Measurements from ENCODE around the gene KCNIP2. TPM values are rescaled to one million over a fixed set of nuclear protein-coding genes. Genes with fewer than 3 reads are reported as not detected.
A peak's percentile ranks its signal among the peaks of the same experiment; 100 is the strongest.

Gene KCNIP2
- polyA plus RNA-seq, result 14.5 TPM

GRCh38 chr10:101843032-101844021 is at the start of gene KCNIP2:
TSS of gene KCNIP2 (minus strand) at chr10:101843800. CDS start at chr10:101843568, 232 bp downstream.
- H3K4me1 Mint-ChIP-seq, result peaks cover 24 to 41% (median 37%) of the 10 kb centered on the region in 3 donors
- peaks cover 3% of the 10 kb centered on the region for H3K27me3 Mint-ChIP-seq
- H3K27ac Mint-ChIP-seq, result peak within 1 kb of the TSS; percentile 85 to 88 (median 86)
- no peaks in the 10 kb centered on the region for H3K9me3 Mint-ChIP-seq
- H3K4me3 Mint-ChIP-seq, result peak within 1 kb of the TSS; percentile 68 to 97 (median 92)
- H3K36me3 Mint-ChIP-seq, result peaks cover 2% of the 10 kb centered on the region

DNA sequence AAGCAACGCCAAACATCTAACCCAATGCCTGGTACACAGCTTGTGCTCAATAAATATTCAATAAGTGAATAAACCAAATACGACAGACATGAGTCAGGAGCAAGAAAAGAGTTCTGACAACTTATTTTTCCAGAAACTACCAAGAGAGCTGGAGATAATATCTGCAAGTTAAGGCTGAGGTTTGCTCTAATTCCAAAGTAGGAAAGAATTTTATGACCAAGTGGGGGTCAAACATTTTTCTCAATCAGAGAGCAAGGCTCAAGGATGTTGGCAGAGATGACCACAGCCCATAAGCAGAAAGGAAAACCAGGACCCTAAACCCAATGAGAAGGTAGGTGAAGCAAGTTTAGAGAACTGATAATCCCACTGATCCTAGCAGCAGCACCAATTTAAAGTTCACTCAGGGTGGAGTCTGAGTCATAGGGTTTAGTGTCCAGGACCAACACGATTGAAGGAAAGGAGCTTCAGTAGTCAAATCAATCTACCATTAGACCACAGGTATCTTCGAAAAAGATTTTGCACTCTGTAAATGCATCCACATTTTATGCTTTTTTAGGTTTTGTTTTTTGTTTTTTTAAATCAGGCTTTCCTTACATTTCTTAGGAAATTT is 49.3 kb upstream of the KCNIP2 start:
- peak overlapping the region in 1 of 3 donors; percentile 24 for H3K27ac Mint-ChIP-seq
- H3K9me3 Mint-ChIP-seq, result no peaks in the 10 kb centered on the region
- peaks cover 8% of the 10 kb centered on the region for H3K36me3 Mint-ChIP-seq
- H3K4me3 Mint-ChIP-seq, result no peak overlapping the region
- peaks cover 34 to 52% (median 42%) of the 10 kb centered on the region in 3 donors for H3K4me1 Mint-ChIP-seq
- H3K27me3 Mint-ChIP-seq, result no peaks in the 10 kb centered on the region

DNA sequence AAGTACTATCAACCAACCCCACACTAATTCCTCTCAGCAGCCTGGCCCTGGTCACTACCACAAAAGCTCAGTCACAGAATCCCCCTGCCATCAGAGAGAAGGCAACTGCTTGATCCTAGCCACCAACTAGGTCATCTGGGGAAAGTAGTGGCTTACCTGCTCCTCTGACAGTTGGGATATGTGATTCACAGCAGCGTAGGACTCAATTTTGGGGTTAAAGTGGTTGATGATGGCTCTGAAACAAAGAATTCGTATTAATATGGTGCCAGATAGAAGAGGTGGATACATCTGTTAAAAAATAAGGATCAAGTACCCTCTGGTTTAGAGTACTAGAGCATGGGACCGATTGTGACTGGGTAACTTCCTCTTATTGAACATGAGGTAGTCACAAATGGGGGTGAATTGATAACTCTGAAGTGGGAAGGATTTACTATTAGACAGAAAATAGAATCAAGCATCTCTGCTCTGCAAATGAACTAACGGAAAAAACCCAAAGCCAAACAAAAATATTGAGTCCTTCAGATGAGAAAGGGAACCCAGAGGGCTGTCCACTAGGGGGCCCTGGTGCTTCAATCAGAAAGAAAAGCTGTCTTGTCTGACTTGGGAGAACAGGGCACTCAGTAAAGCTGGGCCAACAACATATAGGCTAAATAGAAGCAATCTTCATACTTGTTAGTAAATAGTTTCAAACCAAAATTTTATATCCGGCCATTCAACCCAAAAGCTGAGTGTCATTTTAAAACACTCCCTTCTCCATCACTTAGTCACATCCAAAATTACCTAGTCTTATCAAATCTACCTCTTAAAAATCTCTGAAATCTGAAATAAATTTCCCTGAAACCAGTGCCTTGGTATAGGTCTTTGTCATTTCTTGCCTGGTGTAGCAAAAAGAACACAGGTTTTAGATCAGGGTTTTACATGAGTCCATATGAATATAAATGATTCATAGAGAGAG is 45.9 kb upstream of the KCNIP2 start:
- Mint-ChIP-seq H3K27ac (peak overlapping the region in 2 of 3 donors; percentile 30 to 84), H3K4me3 (peak overlapping the region; percentile 18 to 76 (median 52)), H3K27me3 (no peaks in the 10 kb centered on the region), H3K36me3 (peaks cover 3% of the 10 kb centered on the region), H3K4me1 (peaks cover 21 to 42% (median 31%) of the 10 kb centered on the region in 3 donors), H3K9me3 (no peaks in the 10 kb centered on the region)

- H3K4me3 Mint-ChIP-seq, result peak overlapping the region in 3 of 4 donors; percentile 35 to 53 (median 45)
- no peaks in the 10 kb centered on the region for H3K27me3 Mint-ChIP-seq
- H3K36me3 Mint-ChIP-seq, result peaks cover 3% of the 10 kb centered on the region
- peaks cover 18 to 41% (median 27%) of the 10 kb centered on the region in 3 donors for H3K4me1 Mint-ChIP-seq
- H3K27ac Mint-ChIP-seq, result peak overlapping the region in 1 of 3 donors; percentile 84
- H3K9me3 Mint-ChIP-seq, result no peaks in the 10 kb centered on the region
These were observed 44.8 kb upstream of the KCNIP2 start for GRCh38 chr10:101888251-101888949.

DNA sequence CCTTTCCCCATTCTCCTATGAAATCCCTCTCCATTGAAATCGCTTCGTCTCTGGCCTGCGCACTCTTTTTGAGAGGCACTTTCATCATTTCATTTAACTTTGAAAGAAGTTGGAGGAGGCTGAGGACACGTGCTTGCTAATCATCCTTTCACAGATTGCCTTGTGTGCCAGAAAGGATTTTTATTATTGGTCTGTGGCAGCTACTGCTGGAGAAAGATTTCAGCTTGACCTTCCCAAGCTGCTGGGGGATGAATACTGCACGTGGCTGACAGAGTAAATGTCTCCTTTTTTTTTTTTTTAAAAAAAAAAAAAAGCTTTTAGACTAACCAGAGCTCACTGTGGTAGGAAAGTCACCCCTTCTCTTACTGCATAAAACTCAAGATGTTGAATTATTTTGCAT is 44.2 kb upstream of the KCNIP2 start:
- Mint-ChIP-seq H3K27me3 (no peaks in the 10 kb centered on the region), H3K36me3 (peaks cover 3% of the 10 kb centered on the region), H3K9me3 (no peaks in the 10 kb centered on the region), H3K4me3 (peak overlapping the region in 1 of 4 donors; percentile 61), H3K27ac (no peak overlapping the region), H3K4me1 (peaks cover 17 to 39% (median 27%) of the 10 kb centered on the region in 3 donors)

DNA sequence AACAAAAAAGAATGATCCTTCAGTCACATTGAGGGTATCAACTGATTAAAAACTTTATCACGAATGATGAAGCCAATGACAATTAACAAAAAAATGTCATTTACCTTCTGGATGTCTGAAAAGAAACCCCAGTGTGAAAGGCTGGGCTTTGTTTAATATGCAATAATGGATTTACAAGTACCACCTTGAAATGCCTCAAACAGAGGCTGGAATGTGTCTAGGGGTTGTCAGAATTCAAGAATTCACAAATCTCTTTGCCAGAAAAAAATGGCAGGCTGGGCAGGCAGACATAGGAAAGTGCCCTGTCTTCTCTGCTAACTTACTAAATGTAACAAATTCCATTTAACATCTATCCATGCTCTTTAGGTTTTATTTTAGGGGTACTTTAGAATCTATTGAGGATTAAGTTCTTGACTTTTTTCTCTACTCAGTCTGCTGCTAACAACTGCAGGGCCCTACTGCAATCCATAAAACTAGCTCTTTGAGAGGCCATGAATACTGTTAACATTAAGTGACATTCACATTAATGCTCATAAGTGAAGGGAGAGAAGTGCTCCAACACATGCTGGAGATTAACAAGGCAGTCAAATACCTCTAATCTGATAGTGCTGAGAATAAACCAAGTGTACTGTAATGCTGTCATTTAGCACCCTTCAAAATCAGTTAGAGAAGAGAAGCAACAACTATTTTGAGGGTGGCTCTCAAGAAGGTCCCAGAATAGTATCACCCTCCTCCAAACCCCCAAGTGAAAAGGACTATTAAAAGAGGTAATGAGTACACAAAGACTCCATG is 43.1 kb upstream of the KCNIP2 start:
- H3K9me3 Mint-ChIP-seq, result no peaks in the 10 kb centered on the region
- H3K4me3 Mint-ChIP-seq, result peak overlapping the region in 2 of 4 donors; percentile 1 to 21
- peaks cover 3% of the 10 kb centered on the region for H3K36me3 Mint-ChIP-seq
- H3K27me3 Mint-ChIP-seq, result no peaks in the 10 kb centered on the region
- H3K4me1 Mint-ChIP-seq, result peaks cover 19 to 41% (median 29%) of the 10 kb centered on the region in 3 donors
- peak overlapping the region in 1 of 3 donors; percentile 13 for H3K27ac Mint-ChIP-seq

- H3K9me3 Mint-ChIP-seq, result no peaks in the 10 kb centered on the region
- peaks cover 14 to 16% (median 14%) of the 10 kb centered on the region in 3 donors for H3K4me1 Mint-ChIP-seq
- no peak overlapping the region for H3K27ac Mint-ChIP-seq
- no peak overlapping the region for H3K4me3 Mint-ChIP-seq
- H3K27me3 Mint-ChIP-seq, result no peaks in the 10 kb centered on the region
- peaks cover 3% of the 10 kb centered on the region for H3K36me3 Mint-ChIP-seq
These were observed 37.6 kb upstream of the KCNIP2 start for GRCh38 chr10:101881036-101881774.

DNA sequence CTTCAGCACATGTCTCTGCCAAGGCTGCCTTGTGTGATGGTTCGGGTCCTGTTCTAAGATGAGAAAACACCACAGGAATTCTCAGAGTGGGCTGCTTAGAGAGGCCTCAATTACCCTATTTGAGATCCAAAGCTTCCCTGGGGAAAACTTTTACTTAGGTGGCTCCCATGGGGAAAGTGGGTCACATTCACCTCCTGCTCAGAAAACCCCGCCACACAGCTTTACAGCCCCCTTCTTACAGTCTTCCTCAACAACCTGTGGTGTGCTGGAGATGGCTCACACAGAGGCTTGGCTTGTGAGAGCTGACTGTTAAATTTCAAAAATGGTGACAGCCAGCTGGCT is 36.6 kb upstream of the KCNIP2 start:
- Mint-ChIP-seq H3K9me3 (no peaks in the 10 kb centered on the region), H3K27ac (no peak overlapping the region), H3K36me3 (peaks cover 2% of the 10 kb centered on the region), H3K4me3 (no peak overlapping the region), H3K4me1 (peaks cover 19 to 24% (median 20%) of the 10 kb centered on the region in 3 donors), H3K27me3 (no peaks in the 10 kb centered on the region)

- H3K4me1 Mint-ChIP-seq, result peaks cover 25 to 29% (median 26%) of the 10 kb centered on the region in 3 donors
- H3K4me3 Mint-ChIP-seq, result no peak overlapping the region
- H3K27me3 Mint-ChIP-seq, result no peaks in the 10 kb centered on the region
- peaks cover 2% of the 10 kb centered on the region for H3K36me3 Mint-ChIP-seq
- no peaks in the 10 kb centered on the region for H3K9me3 Mint-ChIP-seq
- no peak overlapping the region for H3K27ac Mint-ChIP-seq
These were observed 36.0 kb upstream of the KCNIP2 start for GRCh38 chr10:101879456-101880231.

DNA sequence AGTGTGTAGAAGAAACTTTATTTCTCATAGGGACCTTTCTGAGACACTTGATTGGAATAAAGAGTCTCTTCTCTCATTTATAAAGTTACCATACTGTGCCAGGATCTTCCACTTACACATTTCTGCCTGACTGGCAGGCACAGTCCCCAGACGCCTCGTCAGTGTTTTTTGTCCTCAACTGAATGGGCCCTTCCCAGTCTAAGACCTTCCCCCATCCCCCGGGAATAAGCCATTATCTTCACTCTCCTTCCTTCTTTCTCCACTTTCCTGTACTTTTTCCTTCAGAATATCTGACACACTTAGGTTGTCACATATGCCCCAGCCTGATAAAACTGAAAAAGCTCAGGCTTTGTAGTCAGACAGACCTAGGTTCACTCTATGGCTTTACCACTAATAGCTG is 35.3 kb upstream of the KCNIP2 start:
- peak overlapping the region in 1 of 3 donors; percentile 30 for H3K27ac Mint-ChIP-seq
- peaks cover 2% of the 10 kb centered on the region for H3K36me3 Mint-ChIP-seq

GRCh38 chr10:101875068-101875688 is 31.6 kb upstream of the KCNIP2 start:
- Mint-ChIP-seq H3K4me3 (peak overlapping the region in 2 of 4 donors; percentile 13 to 44), H3K9me3 (no peaks in the 10 kb centered on the region), H3K4me1 (peaks cover 21 to 25% (median 24%) of the 10 kb centered on the region in 3 donors), H3K27me3 (no peaks in the 10 kb centered on the region), H3K36me3 (peaks cover 2% of the 10 kb centered on the region), H3K27ac (peak overlapping the region in 1 of 3 donors; percentile 39)

More for the DNA sequence above, 35.3 kb upstream of the KCNIP2 start:
- peaks cover 27 to 32% (median 27%) of the 10 kb centered on the region in 3 donors for H3K4me1 Mint-ChIP-seq
- no peak overlapping the region for H3K4me3 Mint-ChIP-seq
- H3K27me3 Mint-ChIP-seq, result no peaks in the 10 kb centered on the region
- H3K9me3 Mint-ChIP-seq, result no peaks in the 10 kb centered on the region

DNA sequence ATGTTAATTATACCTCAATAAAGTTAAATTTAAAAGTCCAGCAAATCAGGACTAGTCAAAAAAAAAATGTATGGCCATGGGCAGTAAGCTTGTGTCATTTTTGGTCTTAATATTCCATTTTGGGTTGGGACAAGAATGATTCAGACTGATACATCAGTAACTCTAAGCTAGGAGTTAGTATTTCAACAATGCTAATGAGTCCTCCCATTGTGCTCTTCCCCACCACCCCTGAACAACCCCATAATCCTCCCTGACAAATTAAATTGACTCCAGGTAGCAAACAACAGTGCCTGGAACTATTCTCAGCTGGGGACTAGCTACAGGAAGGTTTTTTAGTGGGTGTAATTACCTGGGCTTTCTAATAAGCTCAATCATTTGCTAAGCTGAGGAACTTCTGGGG is 30.7 kb upstream of the KCNIP2 start:
- Mint-ChIP-seq H3K9me3 (no peaks in the 10 kb centered on the region), H3K4me3 (no peak overlapping the region), H3K27ac (peak overlapping the region in 1 of 3 donors; percentile 65), H3K4me1 (peaks cover 20 to 24% (median 21%) of the 10 kb centered on the region in 3 donors), H3K36me3 (peaks cover 2% of the 10 kb centered on the region), H3K27me3 (no peaks in the 10 kb centered on the region)
